Iris pigment epithelial cell (primary cell): Measurements from ENCODE around the gene SLC39A3.

Experiments used
- DNase-seq: peaks from one replicate; pipeline ENCODE4 v3.0.0-alpha.2; 2011; ENCODE audit warnings: low read depth

The SLC39A3 gene

GRCh38 chr19:2747349-2747748 lies 7.5 kb upstream of the SLC39A3 start:
- no peak for DNase-seq

GRCh38 chr19:2744113-2744512 lies 4.3 kb upstream of the SLC39A3 start:
- DNase-seq = no peak

GRCh38 chr19:2743099-2743498 lies 3.3 kb upstream of the SLC39A3 start:
- no peak for DNase-seq

- DNase-seq = no peak
These were observed 468 bp upstream of the SLC39A3 start for GRCh38 chr19:2740314-2740656.

- no peak for DNase-seq
These were observed 3.1 kb downstream of the SLC39A3 start for GRCh38 chr19:2736550-2737190.

GRCh38 chr19:2735374-2735773 lies 4.4 kb downstream of the SLC39A3 start:
- DNase-seq = no peak

GRCh38 chr19:2734589-2735288 lies 5.1 kb downstream of the SLC39A3 start:
- no peak for DNase-seq

- no peak for DNase-seq
These were observed 5.8 kb downstream of the SLC39A3 start for GRCh38 chr19:2733930-2734588.

- no peak for DNase-seq
These were observed 6.9 kb downstream of the SLC39A3 start for GRCh38 chr19:2732883-2733282.

- no peak for DNase-seq
These were observed 7.6 kb downstream of the SLC39A3 start for GRCh38 chr19:2732157-2732725.

GRCh38 chr19:2731181-2731995 lies 8.4 kb downstream of the SLC39A3 start:
- no peak for DNase-seq

GRCh38 chr19:2729943-2730818 lies 9.6 kb downstream of the SLC39A3 start:
- no peak for DNase-seq

GRCh38 chr19:2728783-2729387 lies 10.9 kb downstream of the SLC39A3 start:
- DNase-seq = no peak

- DNase-seq = peak; percentile 4
These were observed 12.2 kb downstream of the SLC39A3 start for GRCh38 chr19:2727640-2727944.

GRCh38 chr19:2726904-2727639 lies 12.7 kb downstream of the SLC39A3 start:
- DNase-seq = no peak

GRCh38 chr19:2726160-2726855 lies 13.5 kb downstream of the SLC39A3 start:
- no peak for DNase-seq

GRCh38 chr19:2724148-2724557 lies 15.7 kb downstream of the SLC39A3 start:
- no peak for DNase-seq

GRCh38 chr19:2723747-2724146 lies 16.1 kb downstream of the SLC39A3 start:
- DNase-seq = no peak

GRCh38 chr19:2723345-2723715 lies 16.5 kb downstream of the SLC39A3 start:
- DNase-seq = no peak
